Measurements from ENCODE around the gene TTPAL.

Gene TTPAL

GRCh38 chr20:44543358-44543757 lies 67.7 kb downstream of the TTPAL start:
- no peak for DNase-seq
